WI38 (cell line): Measurements from ENCODE around the gene TPK1.

ENCODE experiments used
- H3K4me3 ChIP-seq: 2 replicates; pipeline ENCODE4 v1.5.1; 2011; ENCODE audit warnings: low read depth, mild to moderate bottlenecking, control low read depth, low read length
- CTCF ChIP-seq: IDR thresholded peaks from 2 replicates; pipeline ENCODE4 v1.5.1; 2012; ENCODE audit warnings: low read depth, mild to moderate bottlenecking, control low read depth, low read length

TPK1 gene

GRCh38 chr7:144835652-144836544 is at the start of gene TPK1:
TSS of gene TPK1 (minus strand) at chr7:144836053. CDS start at chr7:144835602, 451 bp downstream.
- TF ChIP-seq CTCF = no peak

GRCh38 chr7:144885478-144885877 is 49.6 kb upstream of the TPK1 start:
- TF ChIP-seq CTCF = no peak
- no peak overlapping the region for H3K4me3 ChIP-seq

More at GRCh38 chr7:144835652-144836544, at the start of gene TPK1:
- H3K4me3 ChIP-seq = peak within 1 kb of the TSS; percentile 61

- no peak for TF ChIP-seq CTCF
- no peak overlapping the region for H3K4me3 ChIP-seq
Observed at GRCh38 chr7:144884896-144885295, 49.0 kb upstream of the TPK1 start.

- H3K4me3 ChIP-seq = no peak overlapping the region
- no peak for TF ChIP-seq CTCF
Observed at GRCh38 chr7:144873316-144873845, 37.5 kb upstream of the TPK1 start.

GRCh38 chr7:144869082-144869481 is 33.2 kb upstream of the TPK1 start:
- no peak for TF ChIP-seq CTCF
- no peak overlapping the region for H3K4me3 ChIP-seq

GRCh38 chr7:144866189-144866588 is 30.3 kb upstream of the TPK1 start:
- H3K4me3 ChIP-seq = no peak overlapping the region
- TF ChIP-seq CTCF = no peak

- H3K4me3 ChIP-seq = no peak overlapping the region
- no peak for TF ChIP-seq CTCF
Observed at GRCh38 chr7:144863320-144863647, 27.4 kb upstream of the TPK1 start.
